K562 (cell line): Measurements from ENCODE around the gene ABCC5. TPM values are rescaled to one million over a fixed set of nuclear protein-coding genes. Genes with fewer than 3 reads are reported as not detected.

Experiments
- ATAC-seq: fragments of 200-7000 bp; cut with Tn5 transposase; 3 replicates; pipeline ENCODE4 v1.9.1; 2020; ENCODE audit warnings: moderate library complexity
- BruUV-seq: library from RNA; stranded (reverse); fragments of 400-500 nt; replicated peaks from 2 replicates; lab custom pipeline; 2021; lab: Mats Ljungman, UMichigan
- CTCF ChIA-PET: fragments of 300-600 bp; formaldehyde crosslinking; extraction: SDS; loops from one replicate; lab custom pipeline; 2021; ENCODE audit warnings: low intra/inter-chr PET ratio; lab: Yijun Ruan, JAX
- POLR2A ChIA-PET: fragments of 300-600, 350-650 bp; sonication (Branson Sonifier 250); formaldehyde crosslinking; extraction: SDS; loops from one replicate; lab custom pipeline; 2021; ENCODE audit warnings: antibody characterized with exemption, inconsistent platforms; lab: Yijun Ruan, JAX
- DNase-seq, 4 experiments: peaks; one replicate each; pipeline versions ENCODE4 v3.0.0 to v3.0.0-alpha.2; 2011 to 2018; ENCODE audit warnings: low spot score in 3 of 4, mixed read lengths in 3 of 4; ENCODE audit errors: extremely low read depth in 1 of 4
- FAIRE-seq: peaks from 2 replicates; lab custom pipeline; 2011; peaks lifted over from hg19 to GRCh38; lab: Jason Lieb, UNC
- H2AFZ ChIP-seq: 2 replicates; pipeline ENCODE4 v1.6.0; 2011; ENCODE audit warnings: low read depth, low read length, control low read depth, inconsistent platforms
- H3K27ac ChIP-seq: fragments of 200-600 bp; 3 replicates; pipeline ENCODE4 v1.8.0; 2011; ENCODE audit warnings: low read depth, mild to moderate bottlenecking, control low read depth, inconsistent platforms, low read length, moderate library complexity, mixed read lengths; ENCODE audit errors: extremely low read depth
- H3K27me3 ChIP-seq, 2 experiments: fragments of 300-600 bp in 1 of 2; 2 replicates in 1 of 2; 3 replicates in 1 of 2; pipeline versions ENCODE4 v1.6.0 to v1.8.0; 2011; ENCODE audit warnings: inconsistent platforms in 2 of 2, low read length in 2 of 2, mild to moderate bottlenecking in 1 of 2, mixed read lengths in 1 of 2, moderate library complexity in 1 of 2; ENCODE audit not compliant: control insufficient read depth in 2 of 2, insufficient read depth in 2 of 2
- H3K36me3 ChIP-seq: fragments of 300-600 bp; 3 replicates; pipeline ENCODE4 v1.8.0; 2011; ENCODE audit warnings: mild to moderate bottlenecking, low read length, inconsistent platforms; ENCODE audit not compliant: control insufficient read depth, insufficient read depth
- H3K4me1 ChIP-seq, 2 experiments: fragments of 200-600 bp in 1 of 2; replicated peaks in 1 of 2; 2 replicates in 1 of 2; 3 replicates in 1 of 2; pipeline versions ENCODE4 v1.5.1 to v1.8.0; 2011; ENCODE audit warnings: inconsistent platforms in 2 of 2, low read length in 2 of 2, mild to moderate bottlenecking in 1 of 2, mixed read lengths in 1 of 2, moderate library complexity in 1 of 2; ENCODE audit not compliant: control insufficient read depth in 2 of 2, insufficient read depth in 2 of 2
- H3K4me2 ChIP-seq: 2 replicates; pipeline ENCODE4 v1.6.1; 2011; ENCODE audit warnings: low read length, control low read depth, inconsistent platforms, mixed read lengths; ENCODE audit not compliant: insufficient read depth
- H3K4me3 ChIP-seq: fragments of 200-600 bp; sonication (generic), shearing (Covaris generic); 2 replicates; pipeline ENCODE4 v1.5.1; 2016; ENCODE audit warnings: control low read depth, inconsistent platforms
- H3K79me2 ChIP-seq: fragments of 200-600 bp; 3 replicates; pipeline ENCODE4 v1.8.0; 2011; ENCODE audit warnings: low read length, inconsistent platforms; ENCODE audit not compliant: control insufficient read depth, insufficient read depth
- H3K9ac ChIP-seq, 2 experiments: 2 replicates each; pipeline versions ENCODE4 v1.6.0 to v1.6.1; 2011; ENCODE audit warnings: low read depth in 2 of 2, low read length in 2 of 2, control low read depth in 1 of 2, inconsistent platforms in 1 of 2, mild to moderate bottlenecking in 1 of 2, mixed read lengths in 1 of 2; ENCODE audit not compliant: insufficient read depth in 1 of 2
- H3K9me1 ChIP-seq: one replicate; pipeline ENCODE4 v1.6.0; 2011; ENCODE audit warnings: inconsistent platforms, mild to moderate bottlenecking, low read length, moderate library complexity; ENCODE audit not compliant: control insufficient read depth, insufficient read depth
- H3K9me3 ChIP-seq: replicated peaks from 2 replicates; pipeline ENCODE4 v1.5.1; 2011; ENCODE audit warnings: low read depth, low read length, inconsistent platforms; ENCODE audit not compliant: control insufficient read depth, insufficient read depth
- H4K20me1 ChIP-seq: replicated peaks from 2 replicates; pipeline ENCODE4 v1.6.1; 2011; ENCODE audit warnings: low read length, inconsistent platforms, mixed read lengths; ENCODE audit not compliant: control insufficient read depth, insufficient read depth
- ATF3 ChIP-seq, 2 experiments: fragments of 450-650 bp in 1 of 2; sonication (generic) in 1 of 2; formaldehyde crosslinking in 1 of 2; IDR thresholded peaks in 1 of 2; conservative IDR thresholded peaks in 1 of 2; 2 replicates each; pipeline versions ENCODE4 v1.6.1 to v1.8.1; 2016 to 2023; ENCODE audit warnings: mild to moderate bottlenecking in 2 of 2, moderate library complexity in 2 of 2, inconsistent platforms in 1 of 2, missing genetic modification reagents in 1 of 2
- CSDE1 ChIP-seq, 2 experiments: fragments of 450-650 bp; IDR thresholded peaks; 2 replicates each; pipeline ENCODE4 v1.6.1; 2016; ENCODE audit warnings: mild to moderate bottlenecking in 1 of 2
- DMBX1 ChIP-seq: fragments of 250-450 bp; sonication (Bioruptor Pico); IDR thresholded peaks from 2 replicates; pipeline ENCODE4 v1.8.0; 2022; ENCODE audit warnings: inconsistent platforms, mild to moderate bottlenecking, moderate library complexity, borderline replicate concordance
- IRF9 ChIP-seq: fragments of 450-650 bp; IDR thresholded peaks from 2 replicates; pipeline ENCODE4 v1.6.1; 2016; ENCODE audit warnings: missing biosample characterization, missing genetic modification characterization
- LCOR ChIP-seq: sonication (generic); formaldehyde crosslinking; IDR thresholded peaks from 2 replicates; pipeline ENCODE4 v1.8.0; 2022; ENCODE audit warnings: mild to moderate bottlenecking, missing genetic modification reagents
- MBD2 ChIP-seq: sonication (generic); IDR thresholded peaks from 2 replicates; pipeline ENCODE4 v1.6.1; 2016; ENCODE audit warnings: low read depth, borderline replicate concordance
- MEF2A ChIP-seq: IDR thresholded peaks from 2 replicates; pipeline ENCODE4 v1.6.1; 2011; ENCODE audit warnings: low read depth, mild to moderate bottlenecking, low read length, moderate library complexity; ENCODE audit not compliant: control insufficient read depth
- NBN ChIP-seq: fragments of 450-650 bp; IDR thresholded peaks from 2 replicates; pipeline ENCODE4 v1.6.1; 2016; ENCODE audit warnings: low read depth, mild to moderate bottlenecking
- NR2C1 ChIP-seq, 2 experiments: fragments of 450-650 bp; IDR thresholded peaks; 2 replicates each; pipeline ENCODE4 v1.6.1; 2017; ENCODE audit warnings: mild to moderate bottlenecking in 2 of 2, antibody characterized with exemption in 1 of 2, inconsistent platforms in 1 of 2, missing compliant biosample characterization in 1 of 2, missing genetic modification characterization in 1 of 2
- NR3C1 ChIP-seq: sonication (generic); formaldehyde crosslinking; IDR thresholded peaks from 2 replicates; pipeline ENCODE4 v1.8.1; 2022; ENCODE audit warnings: missing genetic modification reagents
- SMARCA5 ChIP-seq: fragments of 450-650 bp; IDR thresholded peaks from 2 replicates; pipeline ENCODE4 v1.6.1; 2016
- TCF15 ChIP-seq: fragments of 250-450 bp; sonication (Bioruptor Pico); IDR thresholded peaks from 2 replicates; pipeline ENCODE4 v1.8.0; 2022; ENCODE audit warnings: moderate library complexity, mild to moderate bottlenecking, inconsistent platforms
- ZBTB11 ChIP-seq, 3 experiments: fragments of 200-800 bp in 1 of 3; fragments of 250-450 bp in 1 of 3; fragments of 450-650 bp in 1 of 3; sonication (Bioruptor Pico) in 1 of 3; sonication (Bioruptor generic) in 1 of 3; formaldehyde crosslinking in 1 of 3; IDR thresholded peaks; 2 replicates each; pipeline versions ENCODE4 v1.6.1 to v1.8.0; 2016 to 2022; ENCODE audit warnings: mild to moderate bottlenecking in 2 of 3, missing genetic modification characterization in 2 of 3, missing compliant biosample characterization in 1 of 3, moderate library complexity in 1 of 3
- ZNF23 ChIP-seq: fragments of 250-450 bp; sonication (Bioruptor Pico); IDR thresholded peaks from 2 replicates; pipeline ENCODE4 v1.4.0; 2020; ENCODE audit warnings: mild to moderate bottlenecking
- ZNF445 ChIP-seq: fragments of 250-450 bp; sonication (Bioruptor Pico); IDR thresholded peaks from 2 replicates; pipeline ENCODE4 v1.4.0; 2020; ENCODE audit warnings: low read depth, mild to moderate bottlenecking, moderate library complexity
- ZNF561 ChIP-seq: fragments of 450-650 bp; formaldehyde crosslinking; conservative IDR thresholded peaks from 2 replicates; pipeline ENCODE4 v1.4.0; 2020; ENCODE audit warnings: mild to moderate bottlenecking, moderate library complexity
- ZNF699 ChIP-seq: fragments of 250-450 bp; sonication (Bioruptor Pico); IDR thresholded peaks from 2 replicates; pipeline ENCODE4 v1.8.0; 2021; ENCODE audit warnings: mild to moderate bottlenecking, moderate library complexity; ENCODE audit not compliant: insufficient replicate concordance
- WGBS: fragments of 100-300 bp; shearing (Covaris generic); methylation state at CpG from one replicate; pipeline ENCODE4 v1.1.6; 2016; ENCODE audit warnings: low coverage, mixed read lengths; ENCODE audit not compliant: insufficient coverage; ENCODE audit errors: missing lambda C conversion rate; 5-methylcytosine and 5-hydroxymethylcytosine counted together
- in situ Hi-C: fragments of 300-500 bp; cut with MboI; formaldehyde crosslinking; loops from 4 replicates; pipeline ENCODE4 v1.15.0; 2018; ENCODE audit warnings: inconsistent platforms, mixed read lengths
- intact Hi-C: fragments of 100-400 bp; cut with micrococcal nuclease; formaldehyde crosslinking; loops from 2 replicates; pipeline ENCODE4 v1.14.2; 2022
- polyA plus RNA-seq, 8 experiments: library from polyadenylated mRNA; depleted of rRNA in 4 of 8; stranded (reverse) in 5 of 8; unstranded in 3 of 8; fragments of >200 nt; fragmentation: Nextera tagmentation in 2 of 8; fragmentation: Illumina TruSeq in 1 of 8; extraction: Ambion mirVana in 2 of 8; extraction: Trizol in 1 of 8; gene quantifications; 2 replicates each; pipeline versions ENCODE4 v1.2.1 to v1.2.3, GENCODE V29; 2011 to 2014; ENCODE audit warnings: inconsistent platforms in 1 of 8, missing spikeins in 1 of 8
- total RNA-seq, 7 experiments: library from RNA; depleted of rRNA in 6 of 7; stranded (reverse); fragments of >200 nt in 6 of 7; fragmentation: Illumina TruSeq in 2 of 7; extraction: Trizol in 2 of 7; gene quantifications; 2 replicates each; pipeline versions ENCODE4 v1.2.1 to v1.2.3, GENCODE V29; 2011 to 2021; ENCODE audit warnings: low replicate concordance in 1 of 7

The ABCC5 gene
- total and polyA plus RNA-seq, 9 of the 15 experiments (the other 6 are each of a cell fraction or from before 2014, with no cell fraction given): 22.0 to 53.0 (median 41.9) TPM

- DNase-seq: peak in 1 of 4 experiments; percentile 22
- Histone ChIP-seq H3K9ac (no peak overlapping the region), H4K20me1 (no peaks in the 10 kb centered on the region; the same call in 1 of the 2 replicates), H3K27me3 (peaks cover 8 to 9% of the 10 kb centered on the region in 2 experiments; a peak in 4 of 5 replicates), H3K9me3 (no peaks in the 10 kb centered on the region), H3K4me1 (no peaks in the 10 kb centered on the region), H3K79me2 (no peaks in the 10 kb centered on the region), H3K4me2 (no peak overlapping the region), H3K27ac (no peak overlapping the region), H3K9me1 (no peaks in the 10 kb centered on the region), H2AFZ (no peak overlapping the region), H3K4me3 (no peak overlapping the region), H3K36me3 (no peaks in the 10 kb centered on the region)
- BruUV-seq: no TSS peak
- POLR2A ChIA-PET: interaction anchor here (0.5 kb wide), 2 partner anchors 10 to 52 kb away, joined by 3 read pairs; no protein-coding TSS in a partner anchor
- ATAC-seq: peak; percentile 67
- FAIRE-seq: peak; percentile 11
- TF ChIP-seq LCOR (CRISPR knock-in tag): no peak
- no peak for TF ChIP-seq ZNF699
- no peak for TF ChIP-seq MEF2A
- TF ChIP-seq ZNF561 (CRISPR knock-in tag): no peak
- TF ChIP-seq IRF9: no peak
- no peak for TF ChIP-seq ATF3 (IDR thresholded peaks at IDR 0.05)
- no peak for TF ChIP-seq ATF3 (CRISPR knock-in tag; conservative IDR thresholded peaks at IDR 0.05)
- TF ChIP-seq TCF15 (CRISPR knock-in tag): no peak
- TF ChIP-seq ZBTB11 (CRISPR knock-in tag; IDR thresholded peaks at IDR 0.05): no peak
- TF ChIP-seq NBN: no peak
- TF ChIP-seq ZNF23 (CRISPR knock-in tag): no peak
- no peak for TF ChIP-seq NR2C1 (IDR thresholded peaks at IDR 0.05)
- TF ChIP-seq NR2C1 (tag; IDR thresholded peaks at IDR 0.05): no peak
- TF ChIP-seq SMARCA5: no peak
- no peak for TF ChIP-seq DMBX1 (CRISPR knock-in tag)
- no peak for TF ChIP-seq ZNF445 (CRISPR knock-in tag)
- no peak for TF ChIP-seq CSDE1 (IDR thresholded peaks at IDR 0.05)
- TF ChIP-seq NR3C1 (CRISPR knock-in tag): no peak
- TF ChIP-seq MBD2: no peak
- CTCF ChIA-PET: no interaction called here
- in situ Hi-C loops (no loop called here), intact Hi-C loops (loop anchor here (10.0 kb wide), 1 partner anchor 199 kb away; the partner anchor contains the start of genes ALG3 and EEF1AKMT4)
- 20% methylated on average over 4 of the region's 5 CpGs for WGBS
Observed at GRCh38 chr3:184045995-184046394, 28.3 kb upstream of the ABCC5 start.
